Measurements from ENCODE around the gene ATP6V1F. TPM values are rescaled to one million over a fixed set of nuclear protein-coding genes. Genes with fewer than 3 reads are reported as not detected.
A peak's percentile ranks its signal among the peaks of the same experiment; 100 is the strongest.

Gene ATP6V1F
- 100 to 1,000 TPM; 115 to 145 TPM for total RNA-seq

- DNase-seq (ENCODE audit: low spot score), result peak; percentile 96
- Mint-ChIP-seq H3K27ac (peak within 1 kb of the TSS; percentile 80 to 94), H3K36me3 (peaks cover 8% of the 10 kb centered on the region), H3K27me3 (no peaks in the 10 kb centered on the region), H3K4me1 (ENCODE audit: low read depth in 2 of 2) (peaks cover 30 to 34% of the 10 kb centered on the region in 2 donors), H3K4me3 (peak within 1 kb of the TSS; percentile 92), H3K9me3 (no peaks in the 10 kb centered on the region)
- peak; percentile 94 to 95 for ATAC-seq
These were observed at the start of gene ATP6V1F for GRCh38 chr7:128862571-128863432. ATP6V1F (plus strand) TSS chr7:128862856; CDS start chr7:128862905, 49 bp downstream.

- Mint-ChIP-seq H3K27me3 (peaks cover 0 to 5% of the 10 kb centered on the region in 2 donors), H3K9me3 (no peaks in the 10 kb centered on the region), H3K4me3 (no peak overlapping the region), H3K36me3 (no peaks in the 10 kb centered on the region), H3K4me1 (ENCODE audit: low read depth in 2 of 2) (no peaks in the 10 kb centered on the region), H3K27ac (no peak overlapping the region)
- DNase-seq (ENCODE audit: low spot score) (no peak), ATAC-seq (no peak)
These were observed 48.2 kb upstream of the ATP6V1F start for GRCh38 chr7:128814499-128814898.

- no peaks in the 10 kb centered on the region for H3K9me3 Mint-ChIP-seq
- ATAC-seq, result no peak
- peaks cover 3 to 13% of the 10 kb centered on the region in 2 donors for H3K27me3 Mint-ChIP-seq
- DNase-seq (ENCODE audit: low spot score), result no peak
- H3K36me3 Mint-ChIP-seq, result no peaks in the 10 kb centered on the region
- H3K27ac Mint-ChIP-seq, result no peak overlapping the region
- no peak overlapping the region for H3K4me3 Mint-ChIP-seq
- H3K4me1 Mint-ChIP-seq (ENCODE audit: low read depth in 2 of 2), result no peaks in the 10 kb centered on the region
These were observed 47.2 kb upstream of the ATP6V1F start for GRCh38 chr7:128815289-128815942.

GRCh38 chr7:128818694-128819093 is 44.0 kb upstream of the ATP6V1F start:
- H3K27me3 Mint-ChIP-seq, result peaks cover 3 to 13% of the 10 kb centered on the region in 2 donors
- DNase-seq (ENCODE audit: low spot score) (no peak), ATAC-seq (no peak)
- H3K4me1 Mint-ChIP-seq (ENCODE audit: low read depth in 2 of 2), result no peaks in the 10 kb centered on the region
- H3K36me3 Mint-ChIP-seq, result no peaks in the 10 kb centered on the region
- no peak overlapping the region for H3K27ac Mint-ChIP-seq
- no peaks in the 10 kb centered on the region for H3K9me3 Mint-ChIP-seq
- H3K4me3 Mint-ChIP-seq, result no peak overlapping the region

GRCh38 chr7:128821724-128822123 is 40.9 kb upstream of the ATP6V1F start:
- DNase-seq (ENCODE audit: low spot score), result no peak
- no peak for ATAC-seq
- H3K27me3 Mint-ChIP-seq, result peaks cover 3 to 8% of the 10 kb centered on the region in 2 donors
- no peaks in the 10 kb centered on the region for H3K4me1 Mint-ChIP-seq (ENCODE audit: low read depth in 2 of 2)
- no peak overlapping the region for H3K27ac Mint-ChIP-seq
- no peaks in the 10 kb centered on the region for H3K36me3 Mint-ChIP-seq
- no peaks in the 10 kb centered on the region for H3K9me3 Mint-ChIP-seq
- H3K4me3 Mint-ChIP-seq, result no peak overlapping the region

GRCh38 chr7:128826512-128826911 is 36.1 kb upstream of the ATP6V1F start:
- no peak for DNase-seq (ENCODE audit: low spot score)
- no peak overlapping the region for H3K4me3 Mint-ChIP-seq
- H3K9me3 Mint-ChIP-seq, result no peaks in the 10 kb centered on the region
- no peaks in the 10 kb centered on the region for H3K36me3 Mint-ChIP-seq
- no peak overlapping the region for H3K27ac Mint-ChIP-seq
- peaks cover 0 to 8% of the 10 kb centered on the region in 2 donors for H3K4me1 Mint-ChIP-seq (ENCODE audit: low read depth in 2 of 2)
- H3K27me3 Mint-ChIP-seq, result peaks cover 8 to 9% of the 10 kb centered on the region in 2 donors
- ATAC-seq, result no peak

GRCh38 chr7:128826916-128827247 is 35.8 kb upstream of the ATP6V1F start:
- Mint-ChIP-seq H3K27me3 (peaks cover 8 to 9% of the 10 kb centered on the region in 2 donors), H3K4me3 (no peak overlapping the region), H3K9me3 (no peaks in the 10 kb centered on the region), H3K36me3 (no peaks in the 10 kb centered on the region), H3K4me1 (ENCODE audit: low read depth in 2 of 2) (peaks cover 0 to 8% of the 10 kb centered on the region in 2 donors), H3K27ac (no peak overlapping the region)
- DNase-seq (ENCODE audit: low spot score) (no peak), ATAC-seq (no peak)

- Mint-ChIP-seq H3K4me1 (ENCODE audit: low read depth in 2 of 2) (peaks cover 0 to 8% of the 10 kb centered on the region in 2 donors), H3K36me3 (no peaks in the 10 kb centered on the region), H3K4me3 (no peak overlapping the region), H3K9me3 (no peaks in the 10 kb centered on the region), H3K27ac (no peak overlapping the region), H3K27me3 (peaks cover 8 to 9% of the 10 kb centered on the region in 2 donors)
- DNase-seq (ENCODE audit: low spot score) (no peak), ATAC-seq (no peak)
These were observed 35.3 kb upstream of the ATP6V1F start for GRCh38 chr7:128827248-128827958.

- Mint-ChIP-seq H3K27me3 (peaks cover 8 to 9% of the 10 kb centered on the region in 2 donors), H3K4me1 (ENCODE audit: low read depth in 2 of 2) (peaks cover 0 to 8% of the 10 kb centered on the region in 2 donors), H3K4me3 (no peak overlapping the region), H3K9me3 (no peaks in the 10 kb centered on the region), H3K27ac (no peak overlapping the region), H3K36me3 (no peaks in the 10 kb centered on the region)
- ATAC-seq, result no peak
- no peak for DNase-seq (ENCODE audit: low spot score)
These were observed 34.5 kb upstream of the ATP6V1F start for GRCh38 chr7:128827971-128828711.

GRCh38 chr7:128829391-128830166 is 33.1 kb upstream of the ATP6V1F start:
- DNase-seq (ENCODE audit: low spot score), result no peak
- Mint-ChIP-seq H3K4me3 (no peak overlapping the region), H3K27me3 (peaks cover 8 to 9% of the 10 kb centered on the region in 2 donors), H3K27ac (no peak overlapping the region), H3K9me3 (no peaks in the 10 kb centered on the region), H3K36me3 (no peaks in the 10 kb centered on the region), H3K4me1 (ENCODE audit: low read depth in 2 of 2) (peaks cover 0 to 8% of the 10 kb centered on the region in 2 donors)
- ATAC-seq, result no peak

GRCh38 chr7:128830231-128831177 is 32.2 kb upstream of the ATP6V1F start, which contains the start of gene FLNC:
FLNC (plus strand) TSS chr7:128830406; CDS start chr7:128830638, 232 bp downstream.
- Mint-ChIP-seq H3K4me3 (peak within 1 kb of the TSS; percentile 51), H3K27me3 (peaks cover 8 to 9% of the 10 kb centered on the region in 2 donors), H3K27ac (no peak within 1 kb of the TSS), H3K9me3 (no peaks in the 10 kb centered on the region), H3K36me3 (no peaks in the 10 kb centered on the region), H3K4me1 (ENCODE audit: low read depth in 2 of 2) (peaks cover 0 to 8% of the 10 kb centered on the region in 2 donors)
- ATAC-seq, result peak; percentile 25 to 38
- no peak for DNase-seq (ENCODE audit: low spot score)

Data from natural killer cell treated with Interleukin-12 subunit alpha and Interleukin-12 subunit beta and Interleukin-15 and Interleukin-18, amount 100 ng/mL, for 72 hours (primary cell).